OCI-LY7 (cell line): Measurements from ENCODE around the gene ARHGEF12. TPM values are rescaled to one million over a fixed set of nuclear protein-coding genes. Genes with fewer than 3 reads are reported as not detected.

Experiments
- BruUV-seq: library from RNA; stranded (reverse); fragments of 400-500 nt; replicated peaks from 2 replicates; lab custom pipeline; 2021; lab: Mats Ljungman, UMichigan
- CTCF ChIA-PET: fragments of 300-600 bp; sonication (Branson Sonifier 250); formaldehyde crosslinking; loops from one replicate; lab custom pipeline; 2022; ENCODE audit warnings: antibody characterized with exemption; ENCODE audit not compliant: unreplicated experiment; lab: Charles Lee
- POLR2A ChIA-PET: fragments of 300-600 bp; sonication (Branson Sonifier 250); formaldehyde crosslinking; loops from one replicate; lab custom pipeline; 2022; ENCODE audit warnings: antibody characterized with exemption; lab: Charles Lee
- DNase-seq: peaks from one replicate; pipeline ENCODE4 v3.0.0-alpha.2; 2015; ENCODE audit warnings: low spot score
- H2AFZ ChIP-seq: fragments of 200-600 bp; sonication (generic), shearing (Covaris generic); 2 replicates; pipeline ENCODE4 v1.6.1; 2014; ENCODE audit warnings: mild to moderate bottlenecking, antibody characterized with exemption, low read length, moderate library complexity
- H3K27ac ChIP-seq: fragments of 200-600 bp; sonication (generic); 2 replicates; pipeline ENCODE4 v1.5.1; 2014; ENCODE audit warnings: mixed run types, low read depth, mild to moderate bottlenecking, moderate library complexity, low read length, inconsistent platforms; ENCODE audit not compliant: poor library complexity, severe bottlenecking
- H3K36me3 ChIP-seq: fragments of 200-600 bp; sonication (generic); 2 replicates; pipeline ENCODE4 v1.6.1; 2014; ENCODE audit warnings: mild to moderate bottlenecking, antibody characterized with exemption, low read length, moderate library complexity, mixed read lengths; ENCODE audit not compliant: insufficient read depth
- H3K4me1 ChIP-seq: fragments of 200-600 bp; sonication (generic); 2 replicates; pipeline ENCODE4 v1.5.1; 2014; ENCODE audit warnings: mild to moderate bottlenecking, low read length; ENCODE audit not compliant: insufficient read depth, poor library complexity, severe bottlenecking
- H3K4me2 ChIP-seq: fragments of 200-600 bp; sonication (generic); 2 replicates; pipeline ENCODE4 v1.6.1; 2014; ENCODE audit warnings: mild to moderate bottlenecking, low read length
- H3K4me3 ChIP-seq: fragments of 200-600 bp; sonication (generic); 2 replicates; pipeline ENCODE4 v1.5.1; 2014; ENCODE audit warnings: mild to moderate bottlenecking, low read depth, low read length; ENCODE audit not compliant: poor library complexity, severe bottlenecking
- H3K79me2 ChIP-seq: fragments of 200-600 bp; sonication (generic); 2 replicates; pipeline ENCODE4 v1.6.1; 2016; ENCODE audit warnings: low read depth, mild to moderate bottlenecking, low read length, moderate library complexity, mixed read lengths; ENCODE audit not compliant: insufficient read depth
- H3K9me2 ChIP-seq: fragments of 200-600 bp; sonication (generic); 2 replicates; pipeline ENCODE4 v1.6.1; 2016; ENCODE audit warnings: mild to moderate bottlenecking, low read length, mixed read lengths; ENCODE audit not compliant: insufficient read depth
- H3K9me3 ChIP-seq: fragments of 200-600 bp; sonication (generic); 2 replicates; pipeline ENCODE4 v1.6.1; 2014; ENCODE audit warnings: mild to moderate bottlenecking, mixed run types, low read length, mixed read lengths
- H4K20me1 ChIP-seq: fragments of 200-600 bp; sonication (generic); 2 replicates; pipeline ENCODE4 v1.6.1; 2014; ENCODE audit warnings: mild to moderate bottlenecking, antibody characterized with exemption, low read length, moderate library complexity, mixed read lengths; ENCODE audit not compliant: insufficient read depth
- EZH2phosphoT487 ChIP-seq: fragments of 200-600 bp; sonication (generic); IDR thresholded peaks from 2 replicates; pipeline ENCODE4 v1.6.1; 2018; ENCODE audit warnings: low read depth, borderline replicate concordance, mild to moderate bottlenecking, mixed run types, antibody characterized with exemption, low read length, moderate library complexity, mixed read lengths
- intact Hi-C: fragments of 100-400 bp; cut with micrococcal nuclease; formaldehyde crosslinking; loops from one replicate; pipeline ENCODE4 v1.10.0; 2022; ENCODE audit not compliant: unreplicated experiment
- total RNA-seq, 2 experiments: library from RNA; depleted of rRNA in 1 of 2; stranded (reverse); fragments of >200 nt in 1 of 2; shearing (Covaris generic) in 1 of 2; gene quantifications; 2 replicates each; pipeline ENCODE4 v1.2.3, GENCODE V29; 2014 to 2022
- TF ChIP-seq, protein P1 (sequence below): fragments of 200-600 bp; sonication (generic); conservative IDR thresholded peaks from 2 replicates; pipeline ENCODE4 v1.5.1; 2014; ENCODE audit warnings: mild to moderate bottlenecking, antibody characterized with exemption, low read length, moderate library complexity, mixed read lengths

ARHGEF12 gene
- total RNA-seq, 2 experiments from 2014 or later = 16.1 to 31.8 TPM

DNA sequence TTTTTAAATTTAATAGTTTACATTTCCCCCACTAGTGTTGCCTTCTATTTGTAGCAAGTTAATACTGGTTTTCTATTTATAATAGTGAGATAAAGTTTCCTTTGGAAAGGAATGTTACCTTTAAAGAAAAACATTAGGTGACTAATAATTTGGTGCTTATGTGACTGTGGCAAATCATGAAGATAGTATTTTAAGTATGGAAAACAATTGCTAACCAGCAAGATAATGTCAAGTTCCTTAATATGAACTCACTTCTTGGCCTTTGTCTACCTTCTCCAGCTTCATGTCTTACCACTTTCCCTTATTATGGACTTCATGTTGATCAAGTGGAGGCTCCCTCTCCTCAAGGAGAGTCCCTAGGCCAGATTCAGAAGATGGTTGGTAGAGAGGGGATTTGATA, 27.2 kb downstream of the ARHGEF12 start:
- Histone ChIP-seq H3K36me3 (no peaks in the 10 kb centered on the region), H3K79me2 (no peaks in the 10 kb centered on the region), H3K9me2 (no peaks in the 10 kb centered on the region), H3K4me2 (no peak overlapping the region), H3K27ac (no peak overlapping the region), H3K4me1 (no peaks in the 10 kb centered on the region), H3K4me3 (no peak overlapping the region), H2AFZ (no peak overlapping the region), H3K9me3 (no peaks in the 10 kb centered on the region), H4K20me1 (peaks cover 6% of the 10 kb centered on the region; the same call in 1 of the 2 replicates)
- BruUV-seq = no TSS peak
- POLR2A ChIA-PET = interaction anchor here (0.6 kb wide), 1 partner anchor 16 kb away, joined by 3 read pairs; no protein-coding TSS in a partner anchor
- TF ChIP-seq EZH2phosphoT487 = no peak
- TF ChIP-seq, protein P1, sequence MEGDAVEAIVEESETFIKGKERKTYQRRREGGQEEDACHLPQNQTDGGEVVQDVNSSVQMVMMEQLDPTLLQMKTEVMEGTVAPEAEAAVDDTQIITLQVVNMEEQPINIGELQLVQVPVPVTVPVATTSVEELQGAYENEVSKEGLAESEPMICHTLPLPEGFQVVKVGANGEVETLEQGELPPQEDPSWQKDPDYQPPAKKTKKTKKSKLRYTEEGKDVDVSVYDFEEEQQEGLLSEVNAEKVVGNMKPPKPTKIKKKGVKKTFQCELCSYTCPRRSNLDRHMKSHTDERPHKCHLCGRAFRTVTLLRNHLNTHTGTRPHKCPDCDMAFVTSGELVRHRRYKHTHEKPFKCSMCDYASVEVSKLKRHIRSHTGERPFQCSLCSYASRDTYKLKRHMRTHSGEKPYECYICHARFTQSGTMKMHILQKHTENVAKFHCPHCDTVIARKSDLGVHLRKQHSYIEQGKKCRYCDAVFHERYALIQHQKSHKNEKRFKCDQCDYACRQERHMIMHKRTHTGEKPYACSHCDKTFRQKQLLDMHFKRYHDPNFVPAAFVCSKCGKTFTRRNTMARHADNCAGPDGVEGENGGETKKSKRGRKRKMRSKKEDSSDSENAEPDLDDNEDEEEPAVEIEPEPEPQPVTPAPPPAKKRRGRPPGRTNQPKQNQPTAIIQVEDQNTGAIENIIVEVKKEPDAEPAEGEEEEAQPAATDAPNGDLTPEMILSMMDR = no peak
- CTCF ChIA-PET = no interaction called here
- intact Hi-C loops = no loop called here
- DNase-seq = no peak

DNA sequence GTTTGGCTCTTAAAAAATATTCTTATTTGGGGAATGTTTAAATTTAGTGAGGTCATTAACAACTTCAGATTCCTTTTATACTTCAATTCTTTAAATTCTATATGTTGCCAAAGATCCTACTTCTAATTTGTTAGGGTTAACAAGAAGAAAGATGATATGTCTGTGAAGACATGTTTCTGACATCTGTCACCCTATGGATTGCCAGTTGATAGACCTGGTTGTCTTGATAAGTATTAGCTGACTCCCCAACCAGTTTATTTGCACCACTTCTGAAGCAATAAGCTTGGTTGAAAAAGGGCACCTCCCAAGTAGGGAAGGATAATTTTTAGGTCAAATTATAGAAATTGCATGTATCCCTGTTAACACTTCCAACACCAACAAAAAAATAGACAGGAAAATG, 29.3 kb downstream of the ARHGEF12 start:
- H3K4me2 ChIP-seq = no peak overlapping the region
- no TSS peak for BruUV-seq
- no peak for TF ChIP-seq EZH2phosphoT487
- TF ChIP-seq, protein P1 = no peak
- H3K9me2 ChIP-seq = no peaks in the 10 kb centered on the region
- DNase-seq = no peak
- CTCF ChIA-PET = no interaction called here
- no peak overlapping the region for H3K27ac ChIP-seq
- H3K4me1 ChIP-seq = no peaks in the 10 kb centered on the region
- no peaks in the 10 kb centered on the region for H3K36me3 ChIP-seq
- peaks cover 6% of the 10 kb centered on the region; the same call in 1 of the 2 replicates for H4K20me1 ChIP-seq
- no peaks in the 10 kb centered on the region for H3K9me3 ChIP-seq
- POLR2A ChIA-PET = no interaction called here
- H3K4me3 ChIP-seq = no peak overlapping the region
- intact Hi-C loops = no loop called here
- H2AFZ ChIP-seq = no peak overlapping the region
- no peaks in the 10 kb centered on the region for H3K79me2 ChIP-seq

DNA sequence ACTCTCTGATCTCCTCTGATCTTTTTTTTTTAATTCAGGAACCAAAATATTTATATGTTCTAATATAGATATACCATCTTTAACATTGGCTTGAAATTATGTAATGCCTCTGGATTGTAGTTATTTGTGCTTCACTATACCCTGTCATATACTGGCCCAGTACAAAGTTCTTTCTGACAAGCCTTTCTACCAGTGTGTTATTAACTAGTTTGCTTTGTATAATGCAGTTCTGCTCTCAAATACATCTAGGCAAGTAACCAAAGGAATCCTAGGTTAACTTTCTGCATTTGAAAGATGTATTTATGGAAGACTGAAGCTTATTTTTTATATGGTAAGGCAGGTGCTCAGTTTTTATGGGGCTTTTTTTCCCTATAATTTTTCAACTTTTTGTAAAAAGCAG, 36.1 kb downstream of the ARHGEF12 start:
- no TSS peak for BruUV-seq
- Histone ChIP-seq H3K79me2 (no peaks in the 10 kb centered on the region), H3K36me3 (no peaks in the 10 kb centered on the region), H3K4me3 (no peak overlapping the region), H3K27ac (no peak overlapping the region), H3K4me1 (no peaks in the 10 kb centered on the region), H4K20me1 (peaks cover 5% of the 10 kb centered on the region; the same call in 1 of the 2 replicates), H3K4me2 (no peak overlapping the region), H2AFZ (no peak overlapping the region), H3K9me3 (no peaks in the 10 kb centered on the region), H3K9me2 (no peaks in the 10 kb centered on the region)
- ChIA-PET POLR2A (interaction anchor here (0.7 to 1.6 kb wide), 6 partner anchors 13 to 1160 kb away, joined by 3 to 4 read pairs (median 3); no protein-coding TSS in a partner anchor), CTCF (no interaction called here)
- TF ChIP-seq EZH2phosphoT487 = no peak
- TF ChIP-seq, protein P1 = no peak
- intact Hi-C loops = no loop called here
- DNase-seq = no peak
